Keratinocyte (primary cell): ENCODE data around the gene PARD3. TPM values are rescaled to one million over a fixed set of nuclear protein-coding genes. Genes with fewer than 3 reads are reported as not detected.

Source experiments
- DNase-seq: peaks from one replicate; pipeline ENCODE4 v3.0.0-alpha.2; 2011; ENCODE audit warnings: low read depth, missing footprints, low spot score
- FAIRE-seq: peaks from 2 replicates; lab custom pipeline; 2011; peaks lifted over from hg19 to GRCh38; lab: Jason Lieb, UNC
- H2AFZ ChIP-seq: 2 replicates; pipeline ENCODE4 v1.6.0; 2012; ENCODE audit warnings: low read length, control low read depth, inconsistent platforms; ENCODE audit not compliant: control insufficient read depth
- H3K27ac ChIP-seq: 2 replicates; pipeline ENCODE4 v1.5.1; 2011; ENCODE audit warnings: low read length; ENCODE audit not compliant: control insufficient read depth, insufficient read depth
- H3K27me3 ChIP-seq: 3 replicates; pipeline ENCODE4 v1.6.0; 2011; ENCODE audit warnings: low read length; ENCODE audit not compliant: control insufficient read depth, insufficient read depth; ENCODE audit errors: extremely low read depth
- H3K36me3 ChIP-seq, 2 experiments: 2 replicates in 1 of 2; 3 replicates in 1 of 2; pipeline ENCODE4 v1.5.1; 2011; ENCODE audit warnings: low read length in 2 of 2, mild to moderate bottlenecking in 1 of 2; ENCODE audit not compliant: control insufficient read depth in 2 of 2, insufficient read depth in 2 of 2; ENCODE audit errors: extremely low read depth in 1 of 2
- H3K4me1 ChIP-seq: 3 replicates; pipeline ENCODE4 v1.5.1; 2011; ENCODE audit warnings: low read length; ENCODE audit not compliant: control insufficient read depth, insufficient read depth; ENCODE audit errors: extremely low read depth
- H3K4me2 ChIP-seq: 3 replicates; pipeline ENCODE4 v1.6.0; 2011; ENCODE audit warnings: low read depth, low read length; ENCODE audit not compliant: control insufficient read depth, insufficient read depth; ENCODE audit errors: extremely low read depth
- H3K4me3 ChIP-seq, 3 experiments: fragments of 200-600 bp in 1 of 3; sonication (generic) in 1 of 3; 2 replicates in 2 of 3; 3 replicates in 1 of 3; pipeline ENCODE4 v1.5.1; 2011 to 2016; ENCODE audit warnings: low read length in 3 of 3, mild to moderate bottlenecking in 3 of 3, control low read depth in 2 of 3, inconsistent platforms in 1 of 3, low read depth in 1 of 3, mixed read lengths in 1 of 3, mixed run types in 1 of 3, moderate library complexity in 1 of 3; ENCODE audit not compliant: control insufficient read depth in 2 of 3, insufficient read depth in 2 of 3; ENCODE audit errors: extremely low read depth in 1 of 3
- H3K79me2 ChIP-seq: 2 replicates; pipeline ENCODE4 v1.6.0; 2012; ENCODE audit warnings: low read length; ENCODE audit not compliant: control insufficient read depth, insufficient read depth
- H3K9ac ChIP-seq: 3 replicates; pipeline ENCODE4 v1.6.0; 2011; ENCODE audit warnings: low read length; ENCODE audit not compliant: control insufficient read depth, insufficient read depth; ENCODE audit errors: extremely low read depth
- H3K9me1 ChIP-seq: 3 replicates; pipeline ENCODE4 v1.6.0; 2011; ENCODE audit warnings: low read length; ENCODE audit not compliant: control insufficient read depth, insufficient read depth; ENCODE audit errors: extremely low read depth
- H3K9me3 ChIP-seq: 2 replicates; pipeline ENCODE4 v1.5.1; 2012; ENCODE audit warnings: low read depth, low read length; ENCODE audit not compliant: control insufficient read depth
- H4K20me1 ChIP-seq: 3 replicates; pipeline ENCODE4 v1.6.0; 2011; ENCODE audit warnings: low read length; ENCODE audit not compliant: control insufficient read depth, insufficient read depth; ENCODE audit errors: extremely low read depth
- EZH2 ChIP-seq: IDR thresholded peaks from one replicate; pipeline ENCODE4 v1.6.1; 2012; ENCODE audit warnings: inconsistent platforms, mild to moderate bottlenecking, low read length, moderate library complexity
- dilution Hi-C: fragments of 300-500 bp; cut with MboI; formaldehyde crosslinking; loops from one replicate; pipeline ENCODE4 v1.7.0; 2020; ENCODE audit warnings: low sequenced_read_pairs; ENCODE audit not compliant: extremely low pct_ligation_motif_present
- polyA plus RNA-seq, 5 experiments: library from polyadenylated mRNA; depleted of rRNA in 3 of 5; stranded (reverse) in 3 of 5; stranded (forward) in 1 of 5; unstranded in 1 of 5; fragments of >200 nt; gene quantifications; 1 replicate in 1 of 5; 2 replicates in 3 of 5; 3 replicates in 1 of 5; pipeline versions ENCODE4 v1.2.1 to v1.2.3, GENCODE V29; 2011 to 2012; ENCODE audit warnings: missing spikeins in 2 of 5, low read depth in 1 of 5, low replicate concordance in 1 of 5
- TF ChIP-seq, protein P1 (sequence below), 3 experiments: IDR thresholded peaks in 1 of 3; conservative IDR thresholded peaks in 1 of 3; optimal IDR thresholded peaks in 1 of 3; 2 replicates in 2 of 3; 3 replicates in 1 of 3; pipeline versions ENCODE3 to v1.5.1; 2011; ENCODE audit warnings: low read length in 3 of 3, mild to moderate bottlenecking in 3 of 3, moderate library complexity in 2 of 3, control low read depth in 1 of 3, inconsistent platforms in 1 of 3; ENCODE audit not compliant: insufficient read depth in 2 of 3; ENCODE audit errors: extremely low read depth in 1 of 3

The PARD3 gene
- polyA plus RNA-seq, 1 donor (not counting 4 experiments of a cell fraction or from before 2014, with no cell fraction given): 46.4 TPM

DNA sequence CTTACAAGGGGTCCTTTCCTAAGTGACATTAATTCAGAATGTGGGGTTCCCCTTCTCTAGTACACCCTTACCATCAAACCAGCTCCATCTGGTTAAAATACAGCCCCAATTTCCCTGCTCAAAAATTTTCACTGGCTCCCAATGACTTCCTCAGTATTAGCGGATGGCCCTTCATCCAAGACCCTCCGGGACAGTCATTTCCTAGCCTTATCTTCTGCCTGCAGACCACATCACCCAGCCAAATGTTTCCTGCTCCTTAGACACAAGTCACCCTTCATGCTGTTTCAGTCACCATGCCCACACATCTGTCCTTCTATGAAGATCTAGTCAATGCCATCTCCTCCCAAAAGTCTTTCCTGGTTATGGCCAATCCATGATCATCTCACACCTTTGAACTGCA lies 45.2 kb downstream of the PARD3 start:
- TF ChIP-seq, protein P1, sequence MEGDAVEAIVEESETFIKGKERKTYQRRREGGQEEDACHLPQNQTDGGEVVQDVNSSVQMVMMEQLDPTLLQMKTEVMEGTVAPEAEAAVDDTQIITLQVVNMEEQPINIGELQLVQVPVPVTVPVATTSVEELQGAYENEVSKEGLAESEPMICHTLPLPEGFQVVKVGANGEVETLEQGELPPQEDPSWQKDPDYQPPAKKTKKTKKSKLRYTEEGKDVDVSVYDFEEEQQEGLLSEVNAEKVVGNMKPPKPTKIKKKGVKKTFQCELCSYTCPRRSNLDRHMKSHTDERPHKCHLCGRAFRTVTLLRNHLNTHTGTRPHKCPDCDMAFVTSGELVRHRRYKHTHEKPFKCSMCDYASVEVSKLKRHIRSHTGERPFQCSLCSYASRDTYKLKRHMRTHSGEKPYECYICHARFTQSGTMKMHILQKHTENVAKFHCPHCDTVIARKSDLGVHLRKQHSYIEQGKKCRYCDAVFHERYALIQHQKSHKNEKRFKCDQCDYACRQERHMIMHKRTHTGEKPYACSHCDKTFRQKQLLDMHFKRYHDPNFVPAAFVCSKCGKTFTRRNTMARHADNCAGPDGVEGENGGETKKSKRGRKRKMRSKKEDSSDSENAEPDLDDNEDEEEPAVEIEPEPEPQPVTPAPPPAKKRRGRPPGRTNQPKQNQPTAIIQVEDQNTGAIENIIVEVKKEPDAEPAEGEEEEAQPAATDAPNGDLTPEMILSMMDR (optimal IDR thresholded peaks at IDR 0.05 in 1 of 3, IDR thresholded peaks at IDR 0.05 in 1 of 3, conservative IDR thresholded peaks at IDR 0.05 in 1 of 3; ENCODE audit: extremely low read depth in 1 of 3, insufficient read depth in 2 of 3, low read length in 3 of 3): no peak
- no peak for TF ChIP-seq EZH2

DNA sequence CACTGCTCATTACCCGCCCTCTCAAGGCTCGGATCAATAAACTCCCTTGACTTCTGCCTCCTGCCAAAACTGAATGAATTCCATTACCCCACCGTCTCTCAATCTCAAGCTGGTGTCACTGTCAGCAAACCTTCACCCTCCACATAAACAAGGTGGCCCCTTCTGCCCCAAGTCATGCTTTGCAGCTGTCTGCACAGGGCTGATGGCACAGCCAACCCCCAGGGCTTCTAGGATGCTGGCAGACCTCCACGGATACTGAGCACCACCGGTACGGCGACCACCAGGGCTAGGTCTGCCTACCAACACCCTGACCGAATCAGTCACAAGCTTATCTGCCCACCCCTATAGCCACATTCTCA lies 46.1 kb downstream of the PARD3 start:
- H3K27ac ChIP-seq: peak overlapping the region; percentile 83

More for the DNA sequence above, 45.2 kb downstream of the PARD3 start:
- Histone ChIP-seq H3K36me3 (no peaks in the 10 kb centered on the region), H3K4me1 (peaks cover 77% of the 10 kb centered on the region), H3K27me3 (no peaks in the 10 kb centered on the region), H4K20me1 (no peaks in the 10 kb centered on the region), H3K9me3 (no peaks in the 10 kb centered on the region), H3K79me2 (peaks cover 63% of the 10 kb centered on the region), H3K9me1 (no peaks in the 10 kb centered on the region), H3K27ac (no peak overlapping the region), H2AFZ (no peak overlapping the region), H3K4me3 (no peak overlapping the region), H3K9ac (no peak overlapping the region), H3K4me2 (peak overlapping the region; percentile 61)
- dilution Hi-C loops: no loop called here
- FAIRE-seq (peak; percentile 43), DNase-seq (no peak)

More for the DNA sequence above, 46.1 kb downstream of the PARD3 start:
- H2AFZ ChIP-seq: no peak overlapping the region
- no peaks in the 10 kb centered on the region for H3K9me3 ChIP-seq
- H3K4me3 ChIP-seq: peak overlapping the region in 1 of 3 experiments; percentile 4
- FAIRE-seq (no peak), DNase-seq (no peak)
- no peaks in the 10 kb centered on the region for H3K27me3 ChIP-seq
- peak overlapping the region; percentile 74 for H3K4me2 ChIP-seq
- dilution Hi-C loops: no loop called here
- peaks cover 64% of the 10 kb centered on the region for H3K79me2 ChIP-seq
- no peaks in the 10 kb centered on the region for H4K20me1 ChIP-seq
- H3K9ac ChIP-seq: peak overlapping the region; percentile 63
- TF ChIP-seq, protein P1 (optimal IDR thresholded peaks at IDR 0.05 in 1 of 3, IDR thresholded peaks at IDR 0.05 in 1 of 3, conservative IDR thresholded peaks at IDR 0.05 in 1 of 3; ENCODE audit: extremely low read depth in 1 of 3, insufficient read depth in 2 of 3, low read length in 3 of 3): no peak
- TF ChIP-seq EZH2: no peak
- no peaks in the 10 kb centered on the region for H3K36me3 ChIP-seq
- H3K9me1 ChIP-seq: no peaks in the 10 kb centered on the region
- H3K4me1 ChIP-seq: peaks cover 84% of the 10 kb centered on the region
